Peyer's patch (tissue), 4 donors: Measurements from ENCODE around the gene TAS2R9.

Source experiments
- CTCF ChIP-seq, 6 experiments: fragments of 450-650 bp in 4 of 6; fragments of 200-600 bp in 2 of 6; sonication (generic) in 1 of 6; IDR thresholded peaks; one replicate each; pipeline ENCODE4 v1.5.1; 2017 to 2019; ENCODE audit warnings: antibody characterized with exemption in 6 of 6, mild to moderate bottlenecking in 3 of 6, moderate library complexity in 1 of 6
- POLR2A ChIP-seq, 2 donors: fragments of 450-650 bp; IDR thresholded peaks; one replicate each; pipeline ENCODE4 v1.5.1; 2017; ENCODE audit warnings: antibody characterized with exemption in 2 of 2, mild to moderate bottlenecking in 2 of 2, moderate library complexity in 2 of 2

GRCh38 chr12:10779103-10779502 is 30.9 kb downstream of the TAS2R9 start:
- TF ChIP-seq CTCF (IDR thresholded peaks at IDR 0.05) (no peak), POLR2A (IDR thresholded peaks at IDR 0.05) (no peak)
